ENCODE measurements around the gene CSRNP3.
"Not testable (repeated sequence)": the region's sequence is repeated elsewhere in the genome, so short reads cannot be mapped to it uniquely, and the experiment has no call there.

Gene CSRNP3

DNA sequence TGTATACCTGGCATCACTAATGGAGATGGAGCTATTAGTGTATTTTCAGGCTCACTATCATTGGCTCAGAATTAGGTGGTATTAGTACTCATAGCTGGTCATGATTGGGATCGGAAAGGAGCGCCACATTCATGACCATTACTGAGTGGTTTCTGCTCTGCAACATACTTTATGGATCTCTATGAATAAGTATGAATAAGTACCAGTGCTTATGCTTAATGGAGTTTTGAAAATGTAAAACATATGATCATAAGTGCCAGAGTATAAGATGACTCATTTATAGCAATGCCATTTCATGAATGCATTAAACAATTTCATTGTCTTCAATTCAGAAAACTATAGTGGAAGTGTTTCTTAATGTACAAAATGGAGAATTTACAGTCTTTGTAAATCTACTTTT lies 167.9 kb downstream of the CSRNP3 start:
- DNase-seq: no peak

DNA sequence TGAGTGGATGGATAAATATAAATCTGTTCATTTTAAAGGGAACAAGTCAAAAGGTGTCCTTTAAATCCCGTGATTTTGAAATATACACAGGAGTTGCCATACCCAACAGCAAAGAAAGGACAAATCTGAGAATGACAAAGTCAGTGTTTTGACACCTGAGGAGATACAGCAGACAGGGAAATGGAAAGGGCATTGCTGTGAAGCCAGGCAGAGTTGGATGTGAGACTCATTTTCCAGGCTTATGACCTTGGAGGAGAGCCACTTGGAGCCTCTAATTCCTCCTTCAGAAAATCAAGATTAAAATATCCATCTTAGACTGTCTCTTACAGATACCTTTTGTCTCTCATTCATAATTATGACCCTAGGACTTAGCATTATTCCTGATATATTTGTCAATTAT lies 170.0 kb downstream of the CSRNP3 start:
- DNase-seq: no peak

DNA sequence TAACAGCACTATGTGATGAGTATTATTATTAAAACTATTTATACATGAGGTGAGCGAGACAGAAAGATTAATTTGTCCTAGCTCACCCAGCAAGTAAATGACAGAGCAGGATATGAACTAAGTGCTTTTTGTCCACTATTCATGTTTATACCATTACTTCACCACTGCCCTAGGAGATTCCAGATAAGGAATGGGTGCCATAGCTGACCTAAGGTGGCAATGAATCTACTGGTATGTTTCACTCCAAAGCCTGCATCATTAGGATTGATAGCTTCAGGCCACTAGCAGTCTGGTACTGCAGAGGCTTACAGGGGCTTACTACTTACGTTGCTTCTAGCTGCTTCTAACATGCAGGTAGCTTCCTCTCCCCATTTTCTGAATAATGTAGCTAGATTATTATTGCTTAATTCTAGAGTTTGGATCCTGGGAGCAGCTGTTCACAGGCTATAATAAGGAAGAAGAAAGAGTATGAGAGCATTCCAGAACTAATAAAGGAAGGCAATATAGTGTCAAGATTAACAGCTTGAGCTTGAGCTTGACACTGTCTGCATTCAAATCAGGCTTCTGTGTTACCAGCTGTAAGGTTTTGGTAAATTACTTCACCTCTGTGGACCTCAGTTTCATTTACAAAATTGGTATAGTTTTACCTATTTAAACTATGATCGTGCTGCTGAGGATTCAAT lies 170.9 kb downstream of the CSRNP3 start:
- no peak for DNase-seq

DNA sequence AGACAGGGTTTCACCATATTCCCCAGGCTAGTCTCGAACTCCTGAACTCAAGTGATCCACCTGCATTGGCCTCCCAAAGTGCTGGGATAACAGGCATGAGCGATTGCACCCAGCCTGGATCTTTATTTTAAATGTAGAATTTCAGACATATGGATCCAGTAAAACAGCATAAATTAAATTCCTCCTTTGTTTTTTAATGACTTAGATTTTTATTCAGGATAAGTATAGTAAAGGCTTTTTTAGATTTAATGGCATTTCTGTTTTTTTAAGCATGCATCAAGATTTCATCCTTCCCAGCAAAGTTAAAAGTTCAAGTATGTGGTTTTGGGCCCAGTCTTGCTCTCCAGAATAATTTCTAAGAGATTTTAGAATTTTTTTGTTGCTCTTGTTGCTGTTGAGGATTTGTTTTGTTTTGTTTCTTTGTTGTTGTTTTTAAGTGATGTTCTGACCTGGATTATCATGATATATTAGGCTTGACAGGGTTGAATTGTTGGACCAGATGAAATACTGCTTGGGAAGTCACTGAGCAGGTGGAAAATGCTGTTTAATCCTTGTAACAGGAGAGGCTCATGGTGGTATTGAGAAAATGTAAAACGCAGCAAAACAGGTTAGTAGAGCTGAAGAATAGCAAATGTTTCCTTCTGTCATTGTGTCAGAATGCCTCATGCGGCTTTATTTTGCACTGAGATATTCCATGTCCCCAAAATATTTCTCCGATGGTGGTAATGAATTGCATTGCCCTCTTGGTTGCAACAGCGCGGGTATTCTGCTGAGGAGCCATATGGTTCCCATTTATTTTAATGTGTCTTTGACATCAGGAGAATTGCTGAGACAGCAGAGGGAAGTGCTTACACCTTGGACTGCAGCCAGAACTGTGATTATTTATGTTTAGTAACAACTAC lies 176.7 kb downstream of the CSRNP3 start:
- no peak for DNase-seq

DNA sequence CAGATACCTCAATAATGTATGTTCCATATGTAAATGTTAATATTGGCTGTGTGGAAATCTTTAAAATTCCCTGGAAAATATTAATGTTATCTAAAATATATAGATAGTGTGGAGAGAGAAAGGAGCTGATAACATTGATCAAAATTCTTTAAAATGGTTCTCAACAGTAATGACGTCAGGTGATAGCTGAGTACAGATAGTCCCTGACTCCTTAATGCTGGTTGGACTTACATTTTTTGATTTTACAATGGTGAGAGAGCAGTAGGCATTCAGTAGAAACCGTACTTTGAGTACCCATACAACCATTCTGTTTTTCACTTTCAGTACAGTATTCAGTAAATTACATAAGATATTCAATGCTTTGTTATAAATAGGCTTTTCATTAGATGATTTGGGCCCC lies 177.9 kb downstream of the CSRNP3 start:
- DNase-seq: no peak

DNA sequence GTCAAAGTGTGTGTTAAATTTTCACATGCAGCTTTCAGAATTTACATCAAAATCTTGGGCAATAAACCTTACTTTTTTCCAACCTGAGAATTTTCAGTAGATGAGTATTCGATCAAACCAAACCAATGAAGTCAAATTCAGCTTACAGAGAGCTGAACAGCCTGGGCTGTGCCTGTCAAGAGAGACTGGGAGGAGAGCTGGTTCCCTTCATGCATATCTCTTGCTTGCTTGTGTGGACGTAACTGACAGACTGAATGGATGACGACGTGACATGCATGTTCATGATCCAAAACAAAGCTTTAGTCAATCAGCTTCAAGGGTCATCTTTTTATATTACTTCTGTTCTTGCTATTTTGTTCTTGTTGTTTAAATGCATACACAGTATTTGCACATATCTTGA lies 179.3 kb downstream of the CSRNP3 start:
- no peak for DNase-seq

DNA sequence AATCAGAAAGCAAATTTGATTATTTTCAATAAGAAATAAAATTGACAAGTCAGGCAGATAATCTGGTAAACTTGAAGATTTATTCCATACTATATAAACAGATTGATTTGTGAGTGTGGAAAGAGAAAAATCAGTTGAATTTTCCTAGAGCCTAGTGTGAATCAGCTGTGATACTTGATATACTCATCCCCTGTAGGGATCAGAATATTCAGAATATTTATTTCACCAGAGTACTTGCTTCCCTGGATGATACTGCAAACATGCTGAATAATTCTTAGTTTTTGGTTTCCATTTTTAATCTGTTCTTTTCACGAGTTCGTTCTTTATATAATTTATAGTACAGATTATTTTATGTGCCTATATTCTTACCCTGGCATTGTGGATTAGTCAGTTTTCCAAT lies 181.7 kb downstream of the CSRNP3 start:
- no peak for DNase-seq

DNA sequence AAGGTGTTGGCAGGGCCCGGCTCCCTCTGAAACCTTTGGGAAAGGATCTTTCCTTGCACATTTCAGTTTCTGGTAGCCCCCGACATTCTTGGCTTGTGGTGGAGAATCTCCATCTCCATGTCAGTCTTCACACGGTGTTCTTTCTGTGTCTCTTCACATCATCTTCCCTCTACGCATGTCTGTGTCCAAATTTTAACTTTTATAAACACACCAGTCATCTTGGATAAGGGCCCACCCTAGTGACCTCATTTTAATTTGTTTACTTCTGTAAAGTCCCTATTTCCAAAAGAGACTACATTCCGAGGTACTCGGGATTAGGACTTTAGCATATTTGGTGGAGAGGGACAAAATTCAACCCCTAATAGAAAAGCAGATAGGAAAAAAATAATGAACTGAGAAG lies 186.2 kb downstream of the CSRNP3 start:
- no peak for DNase-seq

DNA sequence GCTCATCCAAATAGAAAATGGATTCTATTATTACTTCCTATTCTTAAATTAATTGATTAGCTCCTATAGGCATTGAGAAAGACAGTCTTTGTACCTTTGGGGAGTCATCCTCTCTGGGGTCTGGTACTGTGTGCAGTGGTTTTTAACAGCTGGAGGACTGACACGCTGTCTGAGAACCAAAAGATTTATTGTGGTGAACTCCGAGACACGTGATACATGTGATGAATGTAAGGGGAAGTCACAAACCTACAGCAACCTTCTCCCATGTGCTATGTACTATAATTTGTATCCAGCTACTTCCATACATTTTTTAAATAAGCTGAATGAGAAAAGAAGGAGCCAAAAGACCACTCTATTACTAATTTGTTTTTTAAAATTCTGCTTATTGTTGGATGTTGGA lies 190.9 kb downstream of the CSRNP3 start:
- DNase-seq: no peak

DNA sequence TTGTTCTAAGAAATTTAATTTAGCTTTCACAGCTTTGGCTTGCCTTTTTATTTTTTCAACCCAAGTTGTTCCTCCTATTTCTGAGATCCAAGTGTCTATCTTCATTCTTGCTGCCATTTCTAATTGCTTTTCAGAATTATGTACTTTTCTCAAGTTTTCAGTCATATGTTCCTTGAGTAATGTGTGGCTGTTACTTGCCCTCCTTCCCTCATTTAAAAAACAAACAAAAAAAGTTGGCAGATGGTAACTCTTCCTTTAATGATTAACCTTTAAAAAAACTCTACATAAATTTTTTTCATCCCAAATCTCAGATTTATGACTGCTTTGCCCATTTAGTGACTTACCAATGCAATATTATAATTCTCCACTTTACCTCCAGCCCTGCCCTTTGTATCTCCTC lies 193.2 kb downstream of the CSRNP3 start:
- no peak for DNase-seq

DNA sequence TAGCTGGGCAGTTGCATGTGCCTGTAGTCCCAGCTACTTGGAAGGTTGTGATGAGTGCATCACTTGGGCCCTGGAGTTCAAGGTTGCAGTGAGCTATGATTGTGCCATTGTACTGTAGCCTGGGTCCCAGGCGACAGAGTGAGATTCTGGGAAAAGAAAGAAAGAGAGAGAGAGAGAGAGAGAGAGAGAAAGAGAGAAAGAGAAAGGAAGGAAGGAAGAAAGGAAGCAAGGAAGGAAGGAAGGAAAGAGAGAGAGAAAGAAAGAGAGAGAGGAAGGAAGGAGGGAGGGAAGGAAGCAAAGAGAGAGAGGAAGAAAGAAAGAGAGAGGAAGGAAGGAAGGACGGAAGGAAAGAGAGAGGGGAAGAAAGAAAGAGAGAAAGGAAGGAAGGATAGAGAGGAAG lies 196.1 kb downstream of the CSRNP3 start:
- no peak for DNase-seq

DNA sequence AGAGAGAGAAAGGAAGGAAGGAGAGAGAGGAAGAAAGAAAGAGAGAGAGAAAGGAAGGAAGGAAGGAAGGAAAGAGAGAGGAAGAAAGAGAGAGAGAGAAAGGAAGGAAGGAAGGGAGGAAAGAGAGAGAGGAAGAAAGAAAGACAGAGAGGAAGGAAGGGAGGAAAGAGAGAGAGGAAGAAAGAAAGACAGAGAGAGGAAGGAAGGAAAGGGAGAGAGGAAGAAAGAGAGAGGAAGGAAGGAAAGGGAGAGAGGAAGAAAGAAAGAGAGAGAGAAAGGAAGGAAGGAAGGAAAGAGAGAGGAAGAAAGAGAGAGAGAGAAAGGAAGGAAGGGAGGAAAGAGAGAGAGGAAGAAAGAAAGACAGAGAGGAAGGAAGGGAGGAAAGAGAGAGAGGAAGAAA lies 196.6 kb downstream of the CSRNP3 start:
- DNase-seq: not testable (repeated sequence)

- no peak for DNase-seq
These were observed 197.1 kb downstream of the CSRNP3 start for GRCh38 chr2:165666605-165667004.

DNA sequence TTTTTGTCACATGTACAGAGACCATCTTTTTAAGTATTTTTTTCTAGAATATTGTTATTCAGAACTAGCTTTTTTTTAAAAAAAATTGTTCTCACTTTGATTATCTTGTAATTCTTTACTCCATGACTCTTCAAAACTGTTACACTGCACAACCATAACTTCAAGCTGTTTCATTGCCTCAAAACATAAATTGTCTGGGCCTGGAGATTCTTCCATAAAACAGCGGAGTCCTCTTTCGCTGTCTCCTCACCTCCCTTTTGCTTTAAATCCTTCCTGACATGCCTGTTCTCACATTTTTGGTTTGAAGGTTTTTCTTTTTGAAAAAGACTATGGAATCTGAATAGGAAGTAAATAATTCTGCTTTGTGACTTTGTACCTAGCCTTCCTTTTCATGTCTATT lies 197.9 kb downstream of the CSRNP3 start:
- DNase-seq: no peak

DNA sequence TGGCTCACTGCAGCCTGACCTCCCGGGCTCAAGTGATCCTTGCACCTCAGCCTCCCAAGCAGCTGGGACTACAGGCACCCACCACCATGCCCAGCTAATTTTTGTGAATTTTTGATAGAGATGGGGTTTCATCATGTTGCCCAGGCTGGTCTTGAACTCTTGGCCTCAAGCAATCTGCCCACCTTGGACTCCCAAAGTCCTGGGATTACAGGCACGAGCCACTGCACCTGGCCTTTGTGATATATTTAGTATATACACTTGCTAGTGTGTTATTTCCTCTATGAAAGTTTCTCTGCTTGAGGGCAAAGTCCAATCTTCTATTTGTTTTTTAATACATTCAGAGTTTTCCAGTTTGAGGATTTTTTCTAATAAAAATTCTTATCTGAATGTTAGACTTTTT lies 205.3 kb downstream of the CSRNP3 start:
- DNase-seq: no peak

- no peak for DNase-seq
These were observed 206.1 kb downstream of the CSRNP3 start for GRCh38 chr2:165675551-165675968.

DNA sequence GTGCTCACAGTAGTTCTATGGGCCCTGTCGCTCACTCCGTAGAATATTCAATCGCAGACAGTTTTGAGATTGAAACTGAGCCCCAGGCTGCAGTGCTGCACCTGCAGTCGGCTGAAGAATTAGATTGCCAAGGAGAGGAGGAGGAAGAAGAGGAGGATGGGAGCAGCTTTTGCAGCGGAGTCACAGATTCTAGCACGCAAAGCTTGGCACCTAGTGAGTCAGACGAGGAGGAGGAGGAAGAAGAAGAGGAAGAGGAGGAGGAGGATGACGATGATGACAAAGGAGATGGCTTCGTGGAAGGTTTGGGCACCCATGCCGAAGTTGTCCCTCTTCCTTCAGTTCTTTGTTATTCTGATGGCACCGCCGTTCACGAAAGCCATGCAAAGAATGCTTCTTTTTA lies 209.4 kb downstream of the CSRNP3 start:
- DNase-seq: no peak

- no peak for DNase-seq
These were observed 210.1 kb downstream of the CSRNP3 start for GRCh38 chr2:165679621-165680020.

DNA sequence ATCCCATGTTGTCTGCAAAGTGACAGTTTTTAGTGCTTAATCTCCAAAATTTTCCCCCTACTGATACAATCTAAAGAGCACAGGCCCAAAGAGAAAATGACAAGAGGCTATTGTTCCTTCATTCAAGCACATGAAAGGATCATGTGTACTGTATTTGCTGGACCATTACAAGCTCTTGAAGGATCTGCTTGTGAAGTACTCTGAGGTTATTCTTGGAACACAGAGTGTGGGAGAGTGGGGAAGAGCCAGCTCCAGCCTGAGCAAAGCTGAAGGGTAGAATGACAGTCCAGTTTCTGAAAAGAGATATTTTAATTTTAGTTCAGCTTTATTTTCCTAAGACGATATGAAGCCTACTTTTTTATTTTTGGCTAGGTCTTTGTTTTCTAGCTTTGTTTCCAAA lies 212.3 kb downstream of the CSRNP3 start:
- DNase-seq: no peak

- no peak for DNase-seq
These were observed 213.0 kb downstream of the CSRNP3 start for GRCh38 chr2:165682546-165682945.

DNA sequence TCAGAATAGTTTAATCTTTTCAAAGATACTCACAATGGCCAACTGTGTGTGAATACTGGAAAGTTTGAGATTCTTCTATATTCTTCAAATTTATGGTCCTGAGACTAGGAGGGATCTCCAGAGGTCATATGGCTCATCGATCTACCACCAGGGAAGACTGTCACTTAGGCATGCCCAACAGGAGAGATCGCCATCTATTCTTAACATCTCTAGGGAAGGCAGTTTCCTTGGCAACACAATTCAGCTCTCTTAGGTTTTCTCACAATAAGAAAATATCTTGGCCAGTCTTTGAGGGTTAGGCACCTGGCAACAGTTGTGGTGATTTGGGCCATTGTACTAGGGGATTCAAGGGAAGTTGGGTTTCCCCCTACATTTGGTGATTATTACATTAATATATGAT lies 217.3 kb downstream of the CSRNP3 start:
- DNase-seq: no peak

- DNase-seq: no peak
These were observed 218.0 kb downstream of the CSRNP3 start for GRCh38 chr2:165687426-165688002.

DNA sequence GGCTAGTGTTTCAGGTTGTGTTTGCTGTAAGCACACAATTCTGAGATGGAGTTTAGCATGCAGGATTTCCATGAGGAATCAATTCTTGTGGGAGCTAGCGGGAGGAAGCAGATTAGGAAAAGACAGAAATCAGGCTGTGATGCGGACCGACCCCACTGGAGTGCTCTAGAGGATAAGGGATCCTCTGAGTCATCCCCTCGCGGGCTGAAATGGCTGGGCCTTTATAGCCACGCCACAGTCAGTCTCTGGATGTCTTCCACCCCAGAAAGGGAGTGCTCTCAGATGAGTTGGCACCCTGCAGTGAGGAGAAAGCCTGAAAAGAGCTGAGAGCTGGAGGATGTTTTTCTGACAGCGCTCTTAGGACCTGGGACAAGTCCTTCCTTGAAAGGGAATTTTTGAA lies 222.1 kb downstream of the CSRNP3 start:
- DNase-seq: no peak

GRCh38 chr2:165692906-165693305 lies 223.4 kb downstream of the CSRNP3 start:
- no peak for DNase-seq
